Stimulated activated CD8-positive, alpha-beta memory T cell treated with anti-CD3 and anti-CD28 coated beads, Interleukin-12 subunit alpha, Interleukin-12 subunit beta, amount 100 ng/mL, for 1 hour (primary cell): ENCODE results near the gene ITGB2.
"Not testable (repeated sequence)": the region's sequence is repeated elsewhere in the genome, so short reads cannot be mapped to it uniquely, and the experiment has no call there.

Experiments used
- DNase-seq: peaks from one replicate; pipeline ENCODE4 v3.0.0-alpha.2; 2020; ENCODE audit warnings: low read depth

Gene ITGB2

GRCh38 chr21:44940116-44940631 is 19.5 kb upstream of the ITGB2 start:
- DNase-seq: no peak

GRCh38 chr21:44939532-44940115 is 18.9 kb upstream of the ITGB2 start, which contains the start of gene SLX9:
SLX9 (plus strand) TSS chr21:44940029; CDS start chr21:44940058, 29 bp downstream.
- DNase-seq: peak; percentile 57

GRCh38 chr21:44938772-44939531 is 18.3 kb upstream of the ITGB2 start:
- DNase-seq: no peak

- no peak for DNase-seq
Observed at GRCh38 chr21:44935533-44935927, 14.8 kb upstream of the ITGB2 start.

GRCh38 chr21:44934797-44935532 is 14.3 kb upstream of the ITGB2 start:
- no peak for DNase-seq

GRCh38 chr21:44934276-44934675 is 13.6 kb upstream of the ITGB2 start:
- no peak for DNase-seq

GRCh38 chr21:44933918-44934260 is 13.2 kb upstream of the ITGB2 start:
- DNase-seq: no peak

- DNase-seq: no peak
Observed at GRCh38 chr21:44933199-44933917, 12.7 kb upstream of the ITGB2 start.

GRCh38 chr21:44932408-44933181 is 11.9 kb upstream of the ITGB2 start:
- peak; percentile 59 for DNase-seq

DNA sequence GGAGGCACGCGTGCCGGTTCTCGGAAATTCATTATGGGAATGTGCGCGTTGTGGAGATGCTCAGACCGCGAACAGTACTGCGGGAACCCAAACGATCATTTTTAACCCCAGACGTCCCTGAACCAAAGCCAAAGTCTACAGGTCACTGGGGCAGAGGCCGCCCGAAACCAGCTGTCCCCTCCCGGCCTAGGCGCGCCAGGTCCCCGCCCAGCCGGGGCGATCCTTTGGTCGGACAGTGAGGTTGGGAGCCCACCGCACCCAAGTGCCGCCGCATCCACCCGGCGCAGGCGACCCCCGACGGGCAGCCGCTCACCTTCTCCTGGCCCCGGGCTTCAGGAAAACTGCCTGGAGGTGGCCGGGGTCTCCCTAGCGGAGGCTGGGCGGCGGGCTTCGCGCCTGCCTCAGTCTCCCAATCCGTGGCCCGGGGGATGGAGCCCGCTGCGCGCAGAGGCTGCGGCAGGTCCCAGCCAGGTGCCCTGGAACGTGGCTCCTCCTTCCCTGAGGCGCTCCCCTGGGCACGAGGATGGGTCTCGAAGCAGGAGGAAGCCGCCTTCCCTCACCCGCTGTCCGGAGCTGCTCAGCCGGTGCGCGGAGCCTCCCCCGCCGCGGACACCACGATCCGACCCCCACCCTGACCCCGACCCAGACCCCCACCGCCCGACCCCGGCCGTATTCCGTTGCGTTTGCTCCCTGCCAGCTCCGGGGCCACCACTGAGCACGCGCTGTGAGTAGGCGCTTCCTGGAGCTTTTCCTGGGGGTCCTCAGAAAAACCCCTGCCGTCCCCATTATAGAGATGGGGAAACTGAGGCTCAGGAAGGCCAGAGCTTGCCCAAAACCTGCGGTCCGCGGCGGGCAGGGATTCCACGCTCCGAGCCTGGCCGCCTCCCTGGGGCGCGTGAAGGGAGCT is 11.1 kb upstream of the ITGB2 start:
- DNase-seq: no peak

DNA sequence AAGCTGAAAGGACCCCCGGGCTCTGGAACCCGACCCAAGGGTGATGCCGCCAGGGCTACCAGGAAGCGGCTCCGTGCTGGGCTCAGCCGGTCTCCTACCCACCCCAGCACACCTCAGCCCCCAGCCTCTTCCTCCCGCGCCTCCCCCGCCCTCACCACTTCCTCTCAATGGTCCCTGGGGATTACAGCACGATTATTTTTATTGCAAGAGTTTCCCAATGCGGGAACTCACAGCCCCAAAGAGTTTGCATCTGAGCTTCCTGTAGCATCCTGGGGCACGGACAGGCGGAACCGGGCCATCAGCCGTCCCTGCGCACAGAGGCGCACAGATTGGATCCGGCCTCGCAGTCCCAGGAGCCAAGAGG is 10.4 kb upstream of the ITGB2 start:
- no peak for DNase-seq

GRCh38 chr21:44930543-44930981 is 9.9 kb upstream of the ITGB2 start:
- DNase-seq: no peak

DNA sequence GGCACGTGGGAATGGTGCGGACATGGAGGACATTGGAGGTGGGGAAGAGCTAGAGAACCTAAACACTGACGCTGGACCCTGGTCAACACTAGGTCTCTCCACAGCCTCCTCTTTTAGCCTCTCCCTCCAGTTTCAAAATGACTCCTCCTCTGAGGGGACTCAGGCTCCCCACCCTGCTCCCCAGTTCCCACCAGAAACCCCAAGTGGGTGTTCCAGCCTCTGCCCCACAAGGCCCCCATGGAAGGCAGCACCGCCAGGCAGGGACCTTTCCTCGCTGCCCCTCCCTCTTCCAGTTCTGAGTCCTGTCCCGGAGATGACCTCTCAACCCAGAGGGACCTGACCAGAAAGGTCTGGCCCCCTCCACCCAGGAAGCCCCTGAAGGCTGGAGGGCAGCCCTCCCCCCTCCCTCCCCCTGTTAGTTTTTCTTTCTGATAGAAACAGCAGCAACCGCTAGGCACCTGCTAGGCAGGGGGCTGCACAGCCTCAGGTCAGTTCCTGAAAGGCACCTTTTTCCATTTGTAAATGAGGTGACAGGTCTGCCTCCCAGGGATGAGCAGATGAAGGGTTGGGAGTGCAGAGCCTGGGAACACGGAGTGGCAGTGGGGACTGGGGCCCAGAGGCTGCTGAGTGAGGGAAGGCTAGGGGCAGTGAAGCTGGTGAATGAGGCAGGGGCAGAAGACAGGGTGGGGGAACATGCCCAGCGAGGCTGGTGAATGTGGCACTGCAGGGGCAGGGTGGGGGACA is 9.3 kb upstream of the ITGB2 start:
- no peak for DNase-seq

DNA sequence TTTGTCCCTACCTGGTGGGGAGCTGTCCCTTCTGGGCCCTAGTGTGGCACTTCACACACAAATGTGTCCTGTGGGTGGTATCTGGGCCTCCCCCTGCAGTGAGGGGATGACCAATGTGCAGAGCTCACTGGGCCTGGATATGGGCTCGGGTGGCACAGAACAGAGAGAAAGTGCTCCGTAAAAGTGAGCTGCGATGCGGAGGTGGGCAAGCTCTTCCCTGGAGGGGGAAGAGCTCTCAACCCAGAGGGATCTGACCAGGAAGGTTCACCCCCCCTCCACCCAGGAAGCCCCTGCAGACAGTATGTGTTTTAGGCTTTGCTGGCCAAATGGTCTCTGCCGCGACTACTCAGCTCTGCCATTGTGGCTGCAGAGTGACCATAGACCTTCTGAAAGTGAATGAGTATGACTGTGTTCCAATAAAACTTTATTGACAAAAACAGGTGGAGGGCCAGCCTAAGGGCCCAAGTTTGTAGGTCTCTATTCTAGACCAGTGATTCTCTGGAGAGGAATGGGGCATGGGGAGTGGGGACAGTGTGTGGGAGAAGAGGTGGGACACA is 8.6 kb upstream of the ITGB2 start:
- DNase-seq: no peak

DNA sequence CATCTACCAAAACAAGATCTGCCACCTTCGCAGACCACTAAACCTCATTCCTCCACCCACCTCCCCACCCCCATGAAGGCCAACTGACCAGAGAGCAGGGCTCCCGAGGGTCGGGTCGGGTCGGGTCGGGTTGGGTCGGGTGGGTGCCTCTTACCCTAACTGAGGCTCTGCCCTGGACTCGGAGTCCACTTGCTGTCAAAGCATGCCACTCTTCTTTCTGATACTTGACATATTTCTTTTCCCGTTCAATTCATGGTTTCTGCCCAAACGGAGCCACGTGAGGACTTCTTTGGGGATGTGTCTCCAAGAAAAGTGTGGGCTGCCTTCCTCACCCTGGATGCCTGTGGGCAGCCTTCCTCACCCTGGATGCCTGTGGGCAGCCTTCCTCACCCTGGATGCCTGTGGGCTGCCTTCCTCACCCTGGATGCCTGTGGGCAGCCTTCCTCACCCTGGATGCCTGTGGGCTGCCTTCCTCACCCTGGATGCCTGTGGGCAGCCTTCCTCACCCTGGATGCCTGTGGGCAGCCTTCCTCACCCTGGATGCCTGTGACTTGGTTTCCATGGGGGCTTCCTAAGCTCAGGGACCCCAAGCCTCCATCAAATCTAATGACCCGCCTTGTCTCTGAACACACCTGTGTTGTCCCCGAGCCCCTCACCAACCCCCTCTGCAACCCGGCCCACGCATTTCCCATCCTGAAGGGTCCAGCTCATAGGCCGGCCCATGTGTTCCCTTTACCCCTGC is 8.0 kb upstream of the ITGB2 start:
- DNase-seq: not testable (repeated sequence)

DNA sequence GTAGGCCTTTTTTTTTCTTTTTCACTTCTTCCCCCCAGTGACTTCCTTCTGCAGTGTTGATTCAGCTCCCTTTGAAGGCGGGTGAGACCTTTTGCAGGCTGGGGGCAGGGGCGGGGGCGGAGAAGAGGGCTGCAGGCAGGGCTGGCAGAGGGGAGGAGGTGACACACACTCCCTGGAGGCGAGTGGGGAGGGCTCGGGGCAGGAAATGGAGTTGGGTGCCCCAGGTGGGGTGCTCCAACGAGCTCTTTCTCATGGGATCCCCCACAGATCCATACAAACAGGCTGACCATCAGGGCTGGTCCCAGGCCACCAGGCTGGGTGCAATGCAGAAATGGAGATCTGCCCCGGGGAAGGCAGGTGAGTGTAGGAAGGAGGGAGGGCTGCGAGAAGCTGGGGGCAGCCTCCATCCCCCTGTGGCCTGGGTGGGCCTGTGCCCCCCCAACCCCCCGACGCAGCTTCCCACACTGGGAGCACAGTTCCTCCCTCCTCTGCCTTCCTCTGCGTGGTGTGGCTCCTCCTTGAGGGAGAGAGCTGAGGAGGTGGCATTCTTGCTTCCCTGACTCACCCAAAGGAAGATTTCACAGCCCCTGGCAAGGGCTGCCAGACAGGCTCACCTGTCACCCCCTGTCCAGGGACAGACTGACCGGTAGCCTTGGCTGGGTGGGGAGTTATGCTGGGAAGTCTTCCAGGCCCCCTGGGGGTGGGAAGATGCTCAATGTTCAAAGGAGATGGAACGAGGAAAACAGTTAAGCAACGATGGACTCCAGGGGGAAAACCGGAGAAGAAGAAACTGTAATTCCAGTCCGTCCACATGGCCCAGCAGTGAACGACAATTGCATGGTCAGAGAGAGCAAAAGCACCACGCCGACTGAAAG is 7.1 kb upstream of the ITGB2 start:
- DNase-seq: peak; percentile 83

- DNase-seq: no peak
Observed at GRCh38 chr21:44927259-44927586, 6.5 kb upstream of the ITGB2 start.
